PFSK-1 (cell line): ENCODE results near the gene TLCD2.

Experiments
- FOXP2 ChIP-seq: optimal IDR thresholded peaks from 2 replicates; pipeline ENCODE3; 2011; ENCODE audit warnings: borderline replicate concordance, control low read depth, inconsistent platforms; ENCODE audit not compliant: insufficient read depth; ENCODE audit errors: extremely low read length, extremely low read depth
- POLR2AphosphoS5 ChIP-seq: IDR thresholded peaks from 2 replicates; pipeline ENCODE4 v1.6.1; 2012; ENCODE audit warnings: low read depth, mild to moderate bottlenecking, control low read depth, low read length, moderate library complexity
- SIN3A ChIP-seq: IDR thresholded peaks from 2 replicates; pipeline ENCODE4 v1.6.1; 2012; ENCODE audit warnings: mild to moderate bottlenecking, low read length, moderate library complexity, borderline replicate concordance; ENCODE audit not compliant: insufficient read depth
- TAF1 ChIP-seq: IDR thresholded peaks from 2 replicates; pipeline ENCODE4 v1.6.1; 2012; ENCODE audit warnings: low read length, control low read depth, borderline replicate concordance; ENCODE audit not compliant: insufficient read depth
- TF ChIP-seq, protein P1 (sequence below), 2 experiments: IDR thresholded peaks; 2 replicates each; pipeline versions ENCODE4 v1.6.1 to v1.8.0; 2011 to 2012; ENCODE audit warnings: low read depth in 2 of 2, low read length in 2 of 2, control low read depth in 1 of 2, inconsistent platforms in 1 of 2, mild to moderate bottlenecking in 1 of 2, moderate library complexity in 1 of 2; ENCODE audit not compliant: insufficient read depth in 1 of 2

The TLCD2 gene

DNA sequence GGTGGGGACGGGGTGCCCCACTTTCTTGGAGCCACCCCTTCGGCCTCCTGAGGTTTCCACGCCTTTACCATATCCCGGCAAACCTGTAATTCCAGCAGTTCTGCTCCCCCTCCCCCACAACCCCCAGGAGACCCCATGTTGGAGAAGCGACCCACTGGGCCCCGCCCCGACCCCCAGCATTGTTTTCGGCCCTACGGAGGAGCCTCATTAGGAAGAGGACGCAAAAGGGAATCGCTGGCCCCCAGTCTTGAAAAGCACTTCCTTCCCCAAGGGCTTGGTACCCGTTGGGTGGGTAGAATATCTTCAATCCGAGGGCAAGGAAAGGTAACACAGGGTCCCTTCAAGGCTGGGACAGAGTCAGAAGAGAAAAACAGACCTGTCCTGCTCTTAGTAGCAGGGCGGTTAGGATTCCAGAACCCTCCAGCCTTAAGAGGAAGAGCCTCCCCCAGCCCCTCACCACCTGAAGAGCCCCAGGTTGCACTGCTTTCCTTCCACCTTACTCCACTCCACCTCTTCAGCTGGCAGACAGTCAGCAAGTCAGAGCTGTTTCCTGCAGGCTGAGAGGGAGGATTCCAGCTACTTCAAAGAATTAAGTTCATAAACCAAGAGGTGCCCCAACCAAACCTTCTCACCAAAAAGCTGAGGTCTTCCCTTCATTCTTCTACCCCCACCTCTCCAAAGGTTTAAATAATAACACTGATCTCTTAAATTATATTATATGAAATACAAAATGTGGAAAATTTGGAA, 803 bp upstream of the TLCD2 start:
- TF ChIP-seq FOXP2, result no peak
- no peak for TF ChIP-seq SIN3A
- TF ChIP-seq TAF1, result no peak
- TF ChIP-seq, protein P1, sequence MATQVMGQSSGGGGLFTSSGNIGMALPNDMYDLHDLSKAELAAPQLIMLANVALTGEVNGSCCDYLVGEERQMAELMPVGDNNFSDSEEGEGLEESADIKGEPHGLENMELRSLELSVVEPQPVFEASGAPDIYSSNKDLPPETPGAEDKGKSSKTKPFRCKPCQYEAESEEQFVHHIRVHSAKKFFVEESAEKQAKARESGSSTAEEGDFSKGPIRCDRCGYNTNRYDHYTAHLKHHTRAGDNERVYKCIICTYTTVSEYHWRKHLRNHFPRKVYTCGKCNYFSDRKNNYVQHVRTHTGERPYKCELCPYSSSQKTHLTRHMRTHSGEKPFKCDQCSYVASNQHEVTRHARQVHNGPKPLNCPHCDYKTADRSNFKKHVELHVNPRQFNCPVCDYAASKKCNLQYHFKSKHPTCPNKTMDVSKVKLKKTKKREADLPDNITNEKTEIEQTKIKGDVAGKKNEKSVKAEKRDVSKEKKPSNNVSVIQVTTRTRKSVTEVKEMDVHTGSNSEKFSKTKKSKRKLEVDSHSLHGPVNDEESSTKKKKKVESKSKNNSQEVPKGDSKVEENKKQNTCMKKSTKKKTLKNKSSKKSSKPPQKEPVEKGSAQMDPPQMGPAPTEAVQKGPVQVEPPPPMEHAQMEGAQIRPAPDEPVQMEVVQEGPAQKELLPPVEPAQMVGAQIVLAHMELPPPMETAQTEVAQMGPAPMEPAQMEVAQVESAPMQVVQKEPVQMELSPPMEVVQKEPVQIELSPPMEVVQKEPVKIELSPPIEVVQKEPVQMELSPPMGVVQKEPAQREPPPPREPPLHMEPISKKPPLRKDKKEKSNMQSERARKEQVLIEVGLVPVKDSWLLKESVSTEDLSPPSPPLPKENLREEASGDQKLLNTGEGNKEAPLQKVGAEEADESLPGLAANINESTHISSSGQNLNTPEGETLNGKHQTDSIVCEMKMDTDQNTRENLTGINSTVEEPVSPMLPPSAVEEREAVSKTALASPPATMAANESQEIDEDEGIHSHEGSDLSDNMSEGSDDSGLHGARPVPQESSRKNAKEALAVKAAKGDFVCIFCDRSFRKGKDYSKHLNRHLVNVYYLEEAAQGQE (IDR thresholded peaks at IDR 0.05; ENCODE audit: insufficient read depth in 1 of 2, low read depth in 2 of 2, low read length in 2 of 2), result no peak
- no peak for TF ChIP-seq POLR2AphosphoS5

- no peak for TF ChIP-seq POLR2AphosphoS5
- TF ChIP-seq SIN3A, result no peak
- no peak for TF ChIP-seq FOXP2
- no peak for TF ChIP-seq TAF1
- TF ChIP-seq, protein P1 (IDR thresholded peaks at IDR 0.05; ENCODE audit: insufficient read depth in 1 of 2, low read depth in 2 of 2, low read length in 2 of 2), result no peak
Observed at GRCh38 chr17:1709403-1709951, 700 bp downstream of the TLCD2 start.

DNA sequence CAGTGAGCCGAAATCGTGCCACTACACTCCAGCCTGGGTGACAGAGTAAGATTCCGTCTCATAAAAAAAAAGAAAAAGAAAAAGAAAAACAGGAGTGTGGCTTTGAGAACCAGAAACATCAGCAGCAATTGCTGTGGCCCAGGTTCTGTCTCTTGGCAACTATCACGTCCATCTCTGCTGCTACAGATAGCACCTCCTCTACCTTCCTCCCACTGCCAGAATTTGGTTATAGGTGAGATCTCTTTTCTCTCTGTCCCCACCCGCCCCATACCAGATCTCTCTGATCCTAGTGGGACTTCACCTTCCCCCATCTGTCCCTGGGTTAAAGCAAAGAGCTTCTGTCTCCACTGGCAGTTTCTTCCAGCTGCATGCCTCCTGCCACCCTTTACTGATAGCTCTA, 3.1 kb downstream of the TLCD2 start:
- no peak for TF ChIP-seq TAF1
- no peak for TF ChIP-seq FOXP2
- TF ChIP-seq, protein P1 (IDR thresholded peaks at IDR 0.05; ENCODE audit: insufficient read depth in 1 of 2, low read depth in 2 of 2, low read length in 2 of 2), result no peak
- no peak for TF ChIP-seq SIN3A
- no peak for TF ChIP-seq POLR2AphosphoS5

- TF ChIP-seq, protein P1 (IDR thresholded peaks at IDR 0.05; ENCODE audit: insufficient read depth in 1 of 2, low read depth in 2 of 2, low read length in 2 of 2), result no peak
Observed at GRCh38 chr17:1705004-1705403, 5.2 kb downstream of the TLCD2 start.
